DND-41 (cell line): ENCODE results near the gene COL4A1.

Experiments used
- ATAC-seq: fragments of 200-7000 bp; cut with Tn5 transposase; 3 replicates; pipeline ENCODE4 v1.9.1; 2021; ENCODE audit warnings: low read depth; ENCODE audit not compliant: insufficient read depth
- DNase-seq: peaks from one replicate; pipeline ENCODE4 v3.0.0-alpha.2; 2020
- H2AFZ ChIP-seq: 2 replicates; pipeline ENCODE4 v1.6.0; 2012; ENCODE audit warnings: low read depth, low read length
- H3K27ac ChIP-seq: 2 replicates; pipeline ENCODE4 v1.5.1; 2012; ENCODE audit warnings: low read length, inconsistent platforms
- H3K27me3 ChIP-seq: fragments of 200-600 bp; sonication (generic); 2 replicates; pipeline ENCODE4 v1.6.0; 2012; ENCODE audit warnings: low read length, mild to moderate bottlenecking, inconsistent platforms; ENCODE audit not compliant: insufficient read depth, poor library complexity
- H3K36me3 ChIP-seq: 2 replicates; pipeline ENCODE4 v1.5.1; 2012; ENCODE audit warnings: low read length, inconsistent platforms; ENCODE audit not compliant: insufficient read depth
- H3K4me1 ChIP-seq: 2 replicates; pipeline ENCODE4 v1.5.1; 2012; ENCODE audit warnings: mild to moderate bottlenecking, low read length; ENCODE audit not compliant: insufficient read depth
- H3K4me2 ChIP-seq: 2 replicates; pipeline ENCODE4 v1.6.0; 2012; ENCODE audit warnings: mild to moderate bottlenecking, moderate library complexity, low read length, inconsistent platforms; ENCODE audit not compliant: insufficient read depth
- H3K4me3 ChIP-seq, 2 experiments: fragments of 200-600 bp in 1 of 2; shearing (Covaris generic) in 1 of 2; 2 replicates each; pipeline ENCODE4 v1.5.1; 2012 to 2016; ENCODE audit warnings: inconsistent platforms in 2 of 2, low read length in 2 of 2, mild to moderate bottlenecking in 2 of 2, low read depth in 1 of 2, moderate library complexity in 1 of 2
- H3K79me2 ChIP-seq: 2 replicates; pipeline ENCODE4 v1.6.0; 2012; ENCODE audit warnings: low read length, inconsistent platforms; ENCODE audit not compliant: insufficient read depth
- H3K9ac ChIP-seq: 2 replicates; pipeline ENCODE4 v1.6.0; 2012; ENCODE audit warnings: low read depth, mild to moderate bottlenecking, inconsistent platforms, low read length, moderate library complexity
- H3K9me3 ChIP-seq: 2 replicates; pipeline ENCODE4 v1.5.1; 2012; ENCODE audit warnings: low read length, moderate library complexity, mild to moderate bottlenecking, inconsistent platforms; ENCODE audit not compliant: insufficient read depth, severe bottlenecking
- H4K20me1 ChIP-seq: 2 replicates; pipeline ENCODE4 v1.6.0; 2012; ENCODE audit warnings: low read length; ENCODE audit not compliant: insufficient read depth
- CTCF ChIP-seq: IDR thresholded peaks from 2 replicates; pipeline ENCODE4 v1.5.1; 2012; ENCODE audit warnings: borderline replicate concordance, low read length, moderate library complexity, mild to moderate bottlenecking; ENCODE audit not compliant: poor library complexity, severe bottlenecking; ENCODE audit errors: extremely low read depth
- EZH2 ChIP-seq: IDR thresholded peaks from 3 replicates; pipeline ENCODE4 v1.6.1; 2012; ENCODE audit warnings: borderline replicate concordance, low read depth, mild to moderate bottlenecking, moderate library complexity, low read length, inconsistent platforms; ENCODE audit not compliant: severe bottlenecking

The COL4A1 gene

GRCh38 chr13:110264685-110265275 lies 42.2 kb downstream of the COL4A1 start:
- Histone ChIP-seq H3K9ac (no peak overlapping the region), H3K79me2 (no peaks in the 10 kb centered on the region), H3K36me3 (no peaks in the 10 kb centered on the region), H3K4me3 (no peak overlapping the region), H2AFZ (no peak overlapping the region), H3K4me2 (no peak overlapping the region), H3K27me3 (peaks cover 51% of the 10 kb centered on the region), H3K27ac (no peak overlapping the region), H3K9me3 (no peaks in the 10 kb centered on the region), H4K20me1 (peaks cover 6% of the 10 kb centered on the region), H3K4me1 (no peaks in the 10 kb centered on the region)
- DNase-seq (no peak), ATAC-seq (no peak)
- TF ChIP-seq EZH2 (no peak), CTCF (no peak)

- ATAC-seq, result no peak
- Histone ChIP-seq H3K27me3 (peaks cover 45% of the 10 kb centered on the region), H3K4me1 (no peaks in the 10 kb centered on the region), H3K9ac (no peak overlapping the region), H3K4me2 (no peak overlapping the region), H4K20me1 (peaks cover 6% of the 10 kb centered on the region), H3K9me3 (no peaks in the 10 kb centered on the region), H3K27ac (no peak overlapping the region), H3K4me3 (no peak overlapping the region), H3K36me3 (no peaks in the 10 kb centered on the region), H2AFZ (no peak overlapping the region), H3K79me2 (no peaks in the 10 kb centered on the region)
- TF ChIP-seq CTCF (no peak), EZH2 (no peak)
- no peak for DNase-seq
These were observed 43.1 kb downstream of the COL4A1 start for GRCh38 chr13:110263888-110264287.

GRCh38 chr13:110263404-110263803 lies 43.6 kb downstream of the COL4A1 start:
- peaks cover 6% of the 10 kb centered on the region for H4K20me1 ChIP-seq
- no peaks in the 10 kb centered on the region for H3K4me1 ChIP-seq
- peaks cover 40% of the 10 kb centered on the region for H3K27me3 ChIP-seq
- DNase-seq (no peak), ATAC-seq (no peak)
- H3K9me3 ChIP-seq, result no peaks in the 10 kb centered on the region
- no peak overlapping the region for H3K27ac ChIP-seq
- H3K9ac ChIP-seq, result no peak overlapping the region
- H3K4me2 ChIP-seq, result no peak overlapping the region
- no peaks in the 10 kb centered on the region for H3K36me3 ChIP-seq
- H3K79me2 ChIP-seq, result no peaks in the 10 kb centered on the region
- TF ChIP-seq EZH2 (no peak), CTCF (no peak)
- H3K4me3 ChIP-seq, result no peak overlapping the region
- H2AFZ ChIP-seq, result no peak overlapping the region
